HCT116 (cell line): Measurements from ENCODE around the gene SEL1L2. TPM values are rescaled to one million over a fixed set of nuclear protein-coding genes. Genes with fewer than 3 reads are reported as not detected.

Source experiments
- ATAC-seq: fragments of 200-7000 bp; cut with Tn5 transposase; 2 replicates; pipeline ENCODE4 v1.9.1; 2020; ENCODE audit warnings: mild to moderate bottlenecking, moderate library complexity
- BruUV-seq: library from RNA; stranded (reverse); fragments of 400-500 nt; replicated peaks from 2 replicates; lab custom pipeline; 2021; lab: Mats Ljungman, UMichigan
- CTCF ChIA-PET: fragments of 300-600 bp; sonication (Branson Sonifier 250); formaldehyde crosslinking; loops from one replicate; lab custom pipeline; 2021; ENCODE audit warnings: antibody characterized with exemption; lab: Charles Lee
- POLR2A ChIA-PET: fragments of 300-600, 350-600 bp; sonication (Branson Sonifier 250); formaldehyde crosslinking; loops from one replicate; lab custom pipeline; 2021; ENCODE audit warnings: antibody characterized with exemption; lab: Charles Lee
- RAD21 ChIA-PET, 2 experiments: fragments of 300-600 bp; sonication (Branson Sonifier 250); formaldehyde crosslinking; loops; one replicate each; lab custom pipeline; 2023; ENCODE audit warnings: low total read pairs in 2 of 2; ENCODE audit not compliant: uncharacterized antibody in 2 of 2, unreplicated experiment in 2 of 2, low non-redundant PET in 1 of 2; lab: Charles Lee
- DNase-seq: peaks from one replicate; pipeline ENCODE4 v3.0.0-alpha.2; 2010; ENCODE audit warnings: low read depth, low spot score
- H2AFZ ChIP-seq: fragments of 200-600 bp; shearing (Covaris generic), sonication (generic); 2 replicates; pipeline ENCODE4 v1.6.1; 2017; ENCODE audit warnings: low read depth, mixed run types, mixed read lengths, antibody characterized with exemption, low read length; ENCODE audit not compliant: poor library complexity, severe bottlenecking
- H3K27ac ChIP-seq: 2 replicates; pipeline ENCODE4 v1.5.1; 2012; ENCODE audit warnings: low read depth, low read length
- H3K27me3 ChIP-seq: fragments of 200-600 bp; sonication (generic); 2 replicates; pipeline ENCODE4 v1.6.1; 2016; ENCODE audit warnings: mixed run types, low read length, mixed read lengths; ENCODE audit not compliant: insufficient read depth
- H3K36me3 ChIP-seq, 2 experiments: fragments of 200-500 bp in 1 of 2; fragments of 200-600 bp in 1 of 2; sonication (Bioruptor generic) in 1 of 2; sonication (generic) in 1 of 2; 2 replicates each; pipeline versions ENCODE4 v1.5.1 to v1.6.1; 2014 to 2016; ENCODE audit warnings: low read length in 2 of 2, inconsistent platforms in 1 of 2, mixed read lengths in 1 of 2, mixed run types in 1 of 2; ENCODE audit not compliant: insufficient read depth in 2 of 2, control insufficient read depth in 1 of 2
- H3K4me1 ChIP-seq, 2 experiments: fragments of 200-600 bp in 1 of 2; sonication (generic) in 1 of 2; 2 replicates each; pipeline versions ENCODE4 v1.5.1 to v1.6.1; 2012 to 2017; ENCODE audit warnings: low read length in 2 of 2, inconsistent platforms in 1 of 2, mild to moderate bottlenecking in 1 of 2, mixed read lengths in 1 of 2, mixed run types in 1 of 2, moderate library complexity in 1 of 2; ENCODE audit not compliant: insufficient read depth in 2 of 2, control insufficient read depth in 1 of 2
- H3K4me2 ChIP-seq: fragments of 200-600 bp; sonication (generic); 2 replicates; pipeline ENCODE4 v1.6.1; 2017; ENCODE audit warnings: mixed run types, low read length, mixed read lengths
- H3K4me3 ChIP-seq, 2 experiments: fragments of 200-600 bp in 1 of 2; sonication (generic) in 1 of 2; replicated peaks in 1 of 2; 2 replicates each; pipeline ENCODE4 v1.5.1; 2011 to 2016; ENCODE audit warnings: low read length in 2 of 2, control low read depth in 1 of 2, low read depth in 1 of 2, mild to moderate bottlenecking in 1 of 2, mixed read lengths in 1 of 2, mixed run types in 1 of 2
- H3K79me2 ChIP-seq: fragments of 200-600 bp; sonication (generic); 2 replicates; pipeline ENCODE4 v1.6.1; 2017; ENCODE audit warnings: mild to moderate bottlenecking, mixed run types, low read length, moderate library complexity, mixed read lengths; ENCODE audit not compliant: insufficient read depth
- H3K9ac ChIP-seq: fragments of 200-600 bp; sonication (generic); 2 replicates; pipeline ENCODE4 v1.6.1; 2016; ENCODE audit warnings: low read length, mixed read lengths
- H3K9me2 ChIP-seq: fragments of 200-600 bp; sonication (generic), shearing (Covaris generic); 2 replicates; pipeline ENCODE4 v1.6.1; 2017; ENCODE audit warnings: mixed run types, mild to moderate bottlenecking, moderate library complexity; ENCODE audit not compliant: insufficient read depth
- H3K9me3 ChIP-seq, 2 experiments: fragments of 200-500 bp in 1 of 2; fragments of 200-600 bp in 1 of 2; sonication (Bioruptor generic) in 1 of 2; sonication (generic) in 1 of 2; 2 replicates each; pipeline ENCODE4 v1.6.1; 2014 to 2017; ENCODE audit warnings: low read length in 2 of 2, mixed read lengths in 2 of 2, inconsistent platforms in 1 of 2, low read depth in 1 of 2, mild to moderate bottlenecking in 1 of 2, mixed run types in 1 of 2, moderate library complexity in 1 of 2; ENCODE audit not compliant: control insufficient read depth in 1 of 2, insufficient read depth in 1 of 2
- H4K20me1 ChIP-seq: fragments of 200-600 bp; sonication (generic), shearing (Covaris generic); 2 replicates; pipeline ENCODE4 v1.6.1; 2017; ENCODE audit warnings: mixed run types, mild to moderate bottlenecking, moderate library complexity; ENCODE audit not compliant: insufficient read depth
- CBX3 ChIP-seq: IDR thresholded peaks from 2 replicates; pipeline ENCODE4 v1.6.1; 2012; ENCODE audit warnings: low read depth
- CEBPB ChIP-seq: IDR thresholded peaks from 2 replicates; pipeline ENCODE4 v1.6.1; 2012; ENCODE audit warnings: low read depth
- ELF1 ChIP-seq: IDR thresholded peaks from 2 replicates; pipeline ENCODE4 v1.6.1; 2012; ENCODE audit warnings: low read depth, borderline replicate concordance
- EZH2phosphoT487 ChIP-seq: fragments of 200-600 bp; IDR thresholded peaks from 2 replicates; pipeline ENCODE4 v1.6.1; 2018; ENCODE audit warnings: antibody characterized with exemption, borderline replicate concordance
- FOSL1 ChIP-seq: IDR thresholded peaks from 2 replicates; pipeline ENCODE4 v1.6.1; 2012; ENCODE audit warnings: low read depth
- JUND ChIP-seq: IDR thresholded peaks from 2 replicates; pipeline ENCODE4 v1.6.1; 2012
- RAD21 ChIP-seq: IDR thresholded peaks from 2 replicates; pipeline ENCODE4 v1.6.1; 2012; ENCODE audit warnings: low read depth, mild to moderate bottlenecking
- SIN3A ChIP-seq: IDR thresholded peaks from 2 replicates; pipeline ENCODE4 v1.6.1; 2012; ENCODE audit warnings: low read depth
- SP1 ChIP-seq: IDR thresholded peaks from 2 replicates; pipeline ENCODE4 v1.6.1; 2012; ENCODE audit warnings: low read depth
- TCF7L2 ChIP-seq: IDR thresholded peaks from 2 replicates; pipeline ENCODE4 v1.7.0; 2011; ENCODE audit warnings: borderline replicate concordance, inconsistent platforms; ENCODE audit not compliant: insufficient read depth, insufficient read length; ENCODE audit errors: extremely low read depth
- YY1 ChIP-seq: IDR thresholded peaks from 2 replicates; pipeline ENCODE4 v1.6.1; 2011; ENCODE audit warnings: low read length, low read depth, moderate library complexity, mild to moderate bottlenecking; ENCODE audit not compliant: insufficient replicate concordance; ENCODE audit errors: extremely low read depth
- ZFX ChIP-seq: fragments of 450-650 bp; IDR thresholded peaks from 2 replicates; pipeline ENCODE4 v1.6.1; 2017
- ZNF274 ChIP-seq: fragments of 200-500 bp; sonication (Bioruptor generic); IDR thresholded peaks from 2 replicates; pipeline ENCODE4 v1.6.1; 2014; ENCODE audit warnings: mild to moderate bottlenecking, low read depth, low read length, inconsistent platforms
- intact Hi-C: fragments of 100-400 bp; cut with micrococcal nuclease; formaldehyde crosslinking; loops from 2 replicates; pipeline ENCODE4 v1.10.0; 2022
- total RNA-seq: library from RNA; stranded (reverse); gene quantifications from one replicate; pipeline ENCODE4 v1.2.1, GENCODE V29; 2021; ENCODE audit not compliant: unreplicated experiment
- TF ChIP-seq, protein P1 (sequence below): IDR thresholded peaks from 2 replicates; pipeline ENCODE4 v1.6.1; 2012
- TF ChIP-seq, protein P2 (sequence below): IDR thresholded peaks from 2 replicates; pipeline ENCODE4 v1.6.1; 2012
- TF ChIP-seq, protein P3 (sequence below): IDR thresholded peaks from 2 replicates; pipeline ENCODE4 v1.6.1; 2011; ENCODE audit warnings: mild to moderate bottlenecking, low read length, moderate library complexity; ENCODE audit not compliant: insufficient replicate concordance; ENCODE audit errors: extremely low read depth
- TF ChIP-seq, protein P4 (sequence below): IDR thresholded peaks from 2 replicates; pipeline ENCODE4 v1.6.1; 2012; ENCODE audit warnings: low read depth
- TF ChIP-seq, protein P5 (sequence below), 3 experiments: fragments of 200-600 bp in 1 of 3; sonication (generic) in 1 of 3; IDR thresholded peaks in 2 of 3; conservative IDR thresholded peaks in 1 of 3; 2 replicates each; pipeline ENCODE4 v1.5.1; 2012 to 2017; ENCODE audit warnings: low read depth in 2 of 3, low read length in 2 of 3, antibody characterized with exemption in 1 of 3, borderline replicate concordance in 1 of 3, control low read depth in 1 of 3, mild to moderate bottlenecking in 1 of 3, mixed read lengths in 1 of 3, mixed run types in 1 of 3, moderate library complexity in 1 of 3; ENCODE audit not compliant: insufficient read depth in 1 of 3

SEL1L2 gene
- total RNA-seq, 1 experiment from 2014 or later, result not detected

DNA sequence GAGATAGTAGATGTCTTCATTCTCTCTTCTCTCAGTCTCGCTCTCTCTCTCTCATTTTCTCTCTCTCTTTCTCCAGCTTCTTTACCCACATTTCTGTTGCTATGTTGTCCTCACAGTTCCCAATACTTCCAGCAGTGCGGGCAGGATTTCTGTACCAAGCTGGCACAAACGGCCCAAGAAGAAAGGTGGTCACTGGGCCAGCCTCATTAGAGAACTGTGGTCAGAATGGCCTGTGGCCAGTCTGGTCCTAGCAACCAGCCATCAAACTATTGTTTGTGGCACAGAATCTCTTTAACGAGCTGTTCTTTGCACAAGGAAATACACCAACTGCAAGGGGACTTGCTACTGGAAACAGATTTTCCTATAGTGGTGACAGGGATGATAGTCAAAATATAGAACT is 81.3 kb downstream of the SEL1L2 start:
- no peak overlapping the region for H2AFZ ChIP-seq
- no TSS peak for BruUV-seq
- H3K36me3 ChIP-seq, result no peaks in the 10 kb centered on the region
- H3K4me3 ChIP-seq, result no peak overlapping the region
- ChIA-PET POLR2A (no interaction called here), RAD21 (no interaction called here), CTCF (no interaction called here)
- no peaks in the 10 kb centered on the region for H3K4me1 ChIP-seq
- no peaks in the 10 kb centered on the region for H3K79me2 ChIP-seq
- ATAC-seq (no peak), DNase-seq (no peak)
- H3K27me3 ChIP-seq, result no peaks in the 10 kb centered on the region
- TF ChIP-seq FOSL1, result no peak
- no peak for TF ChIP-seq CBX3
- no peak for TF ChIP-seq EZH2phosphoT487
- TF ChIP-seq, protein P1, sequence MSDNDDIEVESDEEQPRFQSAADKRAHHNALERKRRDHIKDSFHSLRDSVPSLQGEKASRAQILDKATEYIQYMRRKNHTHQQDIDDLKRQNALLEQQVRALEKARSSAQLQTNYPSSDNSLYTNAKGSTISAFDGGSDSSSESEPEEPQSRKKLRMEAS, result no peak
- TF ChIP-seq, protein P2, sequence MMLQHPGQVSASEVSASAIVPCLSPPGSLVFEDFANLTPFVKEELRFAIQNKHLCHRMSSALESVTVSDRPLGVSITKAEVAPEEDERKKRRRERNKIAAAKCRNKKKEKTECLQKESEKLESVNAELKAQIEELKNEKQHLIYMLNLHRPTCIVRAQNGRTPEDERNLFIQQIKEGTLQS, result no peak
- no peak for TF ChIP-seq ELF1
- TF ChIP-seq RAD21, result no peak
- TF ChIP-seq ZNF274, result no peak
- TF ChIP-seq TCF7L2, result no peak
- TF ChIP-seq, protein P3, sequence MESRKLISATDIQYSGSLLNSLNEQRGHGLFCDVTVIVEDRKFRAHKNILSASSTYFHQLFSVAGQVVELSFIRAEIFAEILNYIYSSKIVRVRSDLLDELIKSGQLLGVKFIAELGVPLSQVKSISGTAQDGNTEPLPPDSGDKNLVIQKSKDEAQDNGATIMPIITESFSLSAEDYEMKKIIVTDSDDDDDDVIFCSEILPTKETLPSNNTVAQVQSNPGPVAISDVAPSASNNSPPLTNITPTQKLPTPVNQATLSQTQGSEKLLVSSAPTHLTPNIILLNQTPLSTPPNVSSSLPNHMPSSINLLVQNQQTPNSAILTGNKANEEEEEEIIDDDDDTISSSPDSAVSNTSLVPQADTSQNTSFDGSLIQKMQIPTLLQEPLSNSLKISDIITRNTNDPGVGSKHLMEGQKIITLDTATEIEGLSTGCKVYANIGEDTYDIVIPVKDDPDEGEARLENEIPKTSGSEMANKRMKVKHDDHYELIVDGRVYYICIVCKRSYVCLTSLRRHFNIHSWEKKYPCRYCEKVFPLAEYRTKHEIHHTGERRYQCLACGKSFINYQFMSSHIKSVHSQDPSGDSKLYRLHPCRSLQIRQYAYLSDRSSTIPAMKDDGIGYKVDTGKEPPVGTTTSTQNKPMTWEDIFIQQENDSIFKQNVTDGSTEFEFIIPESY, result no peak
- no peak for TF ChIP-seq ZFX
- TF ChIP-seq SIN3A, result no peak
- TF ChIP-seq CEBPB, result no peak
- TF ChIP-seq, protein P4, sequence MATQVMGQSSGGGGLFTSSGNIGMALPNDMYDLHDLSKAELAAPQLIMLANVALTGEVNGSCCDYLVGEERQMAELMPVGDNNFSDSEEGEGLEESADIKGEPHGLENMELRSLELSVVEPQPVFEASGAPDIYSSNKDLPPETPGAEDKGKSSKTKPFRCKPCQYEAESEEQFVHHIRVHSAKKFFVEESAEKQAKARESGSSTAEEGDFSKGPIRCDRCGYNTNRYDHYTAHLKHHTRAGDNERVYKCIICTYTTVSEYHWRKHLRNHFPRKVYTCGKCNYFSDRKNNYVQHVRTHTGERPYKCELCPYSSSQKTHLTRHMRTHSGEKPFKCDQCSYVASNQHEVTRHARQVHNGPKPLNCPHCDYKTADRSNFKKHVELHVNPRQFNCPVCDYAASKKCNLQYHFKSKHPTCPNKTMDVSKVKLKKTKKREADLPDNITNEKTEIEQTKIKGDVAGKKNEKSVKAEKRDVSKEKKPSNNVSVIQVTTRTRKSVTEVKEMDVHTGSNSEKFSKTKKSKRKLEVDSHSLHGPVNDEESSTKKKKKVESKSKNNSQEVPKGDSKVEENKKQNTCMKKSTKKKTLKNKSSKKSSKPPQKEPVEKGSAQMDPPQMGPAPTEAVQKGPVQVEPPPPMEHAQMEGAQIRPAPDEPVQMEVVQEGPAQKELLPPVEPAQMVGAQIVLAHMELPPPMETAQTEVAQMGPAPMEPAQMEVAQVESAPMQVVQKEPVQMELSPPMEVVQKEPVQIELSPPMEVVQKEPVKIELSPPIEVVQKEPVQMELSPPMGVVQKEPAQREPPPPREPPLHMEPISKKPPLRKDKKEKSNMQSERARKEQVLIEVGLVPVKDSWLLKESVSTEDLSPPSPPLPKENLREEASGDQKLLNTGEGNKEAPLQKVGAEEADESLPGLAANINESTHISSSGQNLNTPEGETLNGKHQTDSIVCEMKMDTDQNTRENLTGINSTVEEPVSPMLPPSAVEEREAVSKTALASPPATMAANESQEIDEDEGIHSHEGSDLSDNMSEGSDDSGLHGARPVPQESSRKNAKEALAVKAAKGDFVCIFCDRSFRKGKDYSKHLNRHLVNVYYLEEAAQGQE, result no peak
- TF ChIP-seq YY1, result no peak
- no peak for TF ChIP-seq JUND
- TF ChIP-seq, protein P5, sequence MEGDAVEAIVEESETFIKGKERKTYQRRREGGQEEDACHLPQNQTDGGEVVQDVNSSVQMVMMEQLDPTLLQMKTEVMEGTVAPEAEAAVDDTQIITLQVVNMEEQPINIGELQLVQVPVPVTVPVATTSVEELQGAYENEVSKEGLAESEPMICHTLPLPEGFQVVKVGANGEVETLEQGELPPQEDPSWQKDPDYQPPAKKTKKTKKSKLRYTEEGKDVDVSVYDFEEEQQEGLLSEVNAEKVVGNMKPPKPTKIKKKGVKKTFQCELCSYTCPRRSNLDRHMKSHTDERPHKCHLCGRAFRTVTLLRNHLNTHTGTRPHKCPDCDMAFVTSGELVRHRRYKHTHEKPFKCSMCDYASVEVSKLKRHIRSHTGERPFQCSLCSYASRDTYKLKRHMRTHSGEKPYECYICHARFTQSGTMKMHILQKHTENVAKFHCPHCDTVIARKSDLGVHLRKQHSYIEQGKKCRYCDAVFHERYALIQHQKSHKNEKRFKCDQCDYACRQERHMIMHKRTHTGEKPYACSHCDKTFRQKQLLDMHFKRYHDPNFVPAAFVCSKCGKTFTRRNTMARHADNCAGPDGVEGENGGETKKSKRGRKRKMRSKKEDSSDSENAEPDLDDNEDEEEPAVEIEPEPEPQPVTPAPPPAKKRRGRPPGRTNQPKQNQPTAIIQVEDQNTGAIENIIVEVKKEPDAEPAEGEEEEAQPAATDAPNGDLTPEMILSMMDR (IDR thresholded peaks at IDR 0.05 in 2 of 3, conservative IDR thresholded peaks at IDR 0.05 in 1 of 3; ENCODE audit: borderline replicate concordance in 1 of 3, insufficient read depth in 1 of 3, low read depth in 2 of 3, low read length in 2 of 3), result no peak
- TF ChIP-seq SP1, result no peak
- H3K27ac ChIP-seq, result no peak overlapping the region
- no peaks in the 10 kb centered on the region for H3K9me3 ChIP-seq
- H4K20me1 ChIP-seq, result no peaks in the 10 kb centered on the region
- H3K9me2 ChIP-seq, result no peaks in the 10 kb centered on the region
- no peak overlapping the region for H3K4me2 ChIP-seq
- intact Hi-C loops, result no loop called here
- H3K9ac ChIP-seq, result no peak overlapping the region
